HG03025 (cell line): Measurements from ENCODE around the gene LAX1.
A peak's percentile ranks its signal among the peaks of the same experiment; 100 is the strongest.
"Not testable (repeated sequence)": the region's sequence is repeated elsewhere in the genome, so short reads cannot be mapped to it uniquely, and the experiment has no call there.

Experiments
- ATAC-seq: cut with Tn5 transposase; IDR thresholded peaks from one replicate; pipeline ENCODE4 v1.9.1; 2021; ENCODE audit warnings: mild to moderate bottlenecking, moderate library complexity; ENCODE audit not compliant: unreplicated experiment, low FRiP score

LAX1 gene

GRCh38 chr1:203764105-203765028 lies 616 bp upstream of the LAX1 start:
- no peak for ATAC-seq

DNA sequence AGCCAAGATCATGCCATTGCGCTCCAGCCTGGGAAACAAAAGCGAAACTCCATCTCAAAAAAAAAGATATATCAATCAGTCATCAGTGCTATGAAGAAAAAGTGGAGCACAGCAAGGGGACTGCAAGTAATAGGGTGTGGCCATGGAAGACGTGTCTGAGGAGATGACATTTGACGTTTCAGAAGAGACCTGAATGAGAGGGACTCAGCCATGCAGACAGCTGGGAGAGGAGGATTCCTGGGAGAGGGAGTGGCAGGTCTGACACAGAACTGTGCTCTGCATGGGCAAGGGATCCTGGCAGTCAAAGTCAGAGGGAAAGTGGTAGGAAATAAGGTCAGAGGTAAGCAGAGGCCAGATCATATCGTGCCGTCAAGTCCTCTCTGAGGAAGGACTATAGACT lies 3.3 kb downstream of the LAX1 start:
- ATAC-seq: no peak

GRCh38 chr1:203769505-203770343 lies 4.7 kb downstream of the LAX1 start:
- ATAC-seq: no peak

- ATAC-seq: no peak
Measured at GRCh38 chr1:203771901-203772301, 6.9 kb downstream of the LAX1 start.

DNA sequence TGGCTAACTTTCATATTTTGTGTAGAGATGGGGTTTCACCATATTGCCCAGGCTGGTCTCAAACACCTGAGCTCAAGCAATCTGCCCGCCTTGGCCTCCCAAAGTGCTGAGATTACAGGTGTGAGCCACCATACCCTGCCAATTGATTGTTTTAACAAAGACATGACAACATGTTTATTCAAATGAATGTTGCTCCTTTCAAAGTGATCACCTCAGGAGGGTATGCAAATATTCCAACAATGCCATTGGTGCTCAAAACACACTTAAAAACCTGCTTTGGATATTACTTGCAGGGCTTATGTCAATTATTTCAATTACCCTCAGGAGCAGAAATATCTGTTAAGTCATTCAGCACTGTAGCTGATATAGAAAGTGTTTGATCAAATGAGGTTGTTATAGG lies 7.9 kb downstream of the LAX1 start:
- ATAC-seq: no peak

DNA sequence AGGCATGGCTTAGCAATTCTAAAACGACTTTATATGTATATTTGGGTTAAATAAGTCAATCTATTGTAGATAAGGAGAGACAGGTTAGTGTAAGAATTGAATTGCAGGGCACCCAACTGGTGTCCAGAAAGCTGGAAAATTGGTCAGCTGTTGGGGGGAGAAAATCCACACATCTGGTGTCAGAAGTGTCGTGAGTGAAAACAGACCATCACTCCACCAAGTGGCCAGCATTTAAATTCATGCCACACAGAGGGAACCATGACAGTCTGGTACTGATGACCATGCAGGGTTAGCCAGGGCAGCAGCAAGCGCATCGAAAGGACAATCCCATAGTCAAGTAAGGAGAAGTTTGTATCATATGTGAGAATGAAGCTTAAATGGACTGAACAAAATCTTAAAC lies 11.7 kb downstream of the LAX1 start:
- no peak for ATAC-seq

- ATAC-seq: no peak
Measured at GRCh38 chr1:203777596-203777995, 12.6 kb downstream of the LAX1 start.

DNA sequence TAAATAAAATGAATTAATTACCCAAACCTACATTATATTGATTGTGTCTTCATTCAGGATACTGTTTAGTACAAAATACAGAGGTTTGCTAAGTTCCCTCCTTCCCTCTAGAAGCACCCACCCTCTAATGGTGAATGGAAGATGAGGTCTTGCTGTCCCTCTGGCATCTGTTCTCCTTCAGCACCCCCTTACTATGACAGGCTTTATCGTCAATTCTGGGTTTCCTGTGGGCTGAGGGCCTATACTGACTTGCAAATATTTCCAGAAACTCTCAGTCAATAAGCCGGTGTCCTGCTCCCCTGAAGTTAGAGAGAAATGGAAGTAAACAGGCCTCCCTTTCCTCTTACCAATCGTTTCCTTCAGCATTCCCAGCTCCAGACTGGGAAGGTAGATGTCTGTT lies 13.2 kb downstream of the LAX1 start:
- no peak for ATAC-seq

GRCh38 chr1:203778789-203779188 lies 13.8 kb downstream of the LAX1 start:
- ATAC-seq: no peak

GRCh38 chr1:203781962-203782361 lies 17.0 kb downstream of the LAX1 start:
- no peak for ATAC-seq

GRCh38 chr1:203789966-203790365 lies 25.0 kb downstream of the LAX1 start:
- no peak for ATAC-seq

DNA sequence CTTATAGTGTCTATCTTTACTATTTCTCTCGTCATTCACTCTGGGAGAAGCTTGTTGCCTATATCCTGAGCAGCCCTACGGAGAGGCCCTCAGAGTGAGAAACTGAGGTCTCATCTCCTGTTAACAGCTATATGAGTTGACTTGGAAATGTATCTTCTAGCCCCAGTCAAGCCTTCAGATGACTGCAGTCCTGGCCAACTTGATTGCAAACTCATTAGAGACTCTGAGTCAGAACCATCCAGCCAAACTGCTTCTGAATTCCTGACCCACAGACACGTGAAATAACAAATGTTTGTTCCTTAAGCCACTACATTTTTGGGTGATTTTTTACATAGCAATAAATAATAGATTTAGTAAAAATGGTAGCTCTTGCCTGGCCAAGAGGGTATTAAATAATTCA lies 26.5 kb downstream of the LAX1 start:
- no peak for ATAC-seq

- ATAC-seq: no peak
Measured at GRCh38 chr1:203792486-203792885, 27.5 kb downstream of the LAX1 start.

- ATAC-seq: not testable (repeated sequence)
Measured at GRCh38 chr1:203793561-203793960, 28.6 kb downstream of the LAX1 start.

DNA sequence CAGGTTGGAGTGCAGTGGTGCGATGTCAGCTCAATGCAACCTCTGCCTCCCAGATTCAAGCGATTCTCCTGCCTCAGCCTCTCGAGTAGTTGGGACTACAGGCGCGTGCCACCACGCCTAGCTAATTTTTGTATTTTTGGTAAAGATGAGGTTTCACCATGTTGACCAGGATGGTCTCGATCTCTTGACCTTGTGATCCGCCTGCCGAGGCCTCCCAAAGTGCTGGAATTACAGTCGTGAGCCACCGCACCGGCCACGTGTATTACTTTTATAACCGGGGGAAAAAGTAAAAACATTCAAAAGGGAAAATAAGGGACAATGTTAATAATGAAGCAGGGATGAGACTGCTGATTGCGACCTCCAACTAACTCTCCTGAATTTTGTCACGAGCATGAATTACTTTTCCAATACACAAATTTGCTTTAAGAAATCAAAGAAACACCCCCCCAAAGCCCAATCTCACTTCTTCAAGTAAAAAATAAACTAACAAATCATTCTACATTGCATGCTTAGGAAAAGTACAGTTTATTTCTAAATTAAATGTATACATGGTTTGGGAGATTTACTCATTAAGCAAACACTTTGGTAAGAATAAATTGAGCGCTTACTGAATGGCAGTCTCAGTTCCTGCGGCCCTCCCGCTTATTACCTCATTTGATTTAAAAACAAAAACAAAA lies 29.9 kb downstream of the LAX1 start:
- no peak for ATAC-seq

GRCh38 chr1:203795441-203796235 lies 30.7 kb downstream of the LAX1 start, which contains the start of the genes ZBED6 and ZC3H11A:
Gene ZBED6, plus strand, starts transcription at chr1:203795623. Its CDS starts 1,900 bp downstream, at chr1:203797523.
Gene ZC3H11A, plus strand, starts transcription at chr1:203795623. Its CDS starts 21,448 bp downstream, at chr1:203817071.
- peak; percentile 95 for ATAC-seq

DNA sequence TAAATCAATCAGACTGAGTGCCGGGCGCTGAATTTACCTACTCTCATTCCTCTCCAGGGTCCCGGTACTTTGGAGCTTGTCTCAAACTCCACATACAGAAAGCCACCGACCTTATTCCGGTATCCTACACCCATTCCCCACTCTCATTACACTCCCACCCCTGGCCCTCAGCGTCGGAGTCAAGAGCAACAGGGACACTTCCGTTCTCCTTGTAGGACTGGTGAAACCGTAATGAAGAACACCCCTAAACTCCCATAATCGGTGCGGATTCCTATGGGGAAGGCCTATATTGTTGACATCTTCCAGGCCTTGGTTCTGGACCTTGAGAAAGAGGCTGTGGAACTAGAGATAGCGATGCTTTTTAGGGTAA lies 31.2 kb downstream of the LAX1 start:
- ATAC-seq: no peak

DNA sequence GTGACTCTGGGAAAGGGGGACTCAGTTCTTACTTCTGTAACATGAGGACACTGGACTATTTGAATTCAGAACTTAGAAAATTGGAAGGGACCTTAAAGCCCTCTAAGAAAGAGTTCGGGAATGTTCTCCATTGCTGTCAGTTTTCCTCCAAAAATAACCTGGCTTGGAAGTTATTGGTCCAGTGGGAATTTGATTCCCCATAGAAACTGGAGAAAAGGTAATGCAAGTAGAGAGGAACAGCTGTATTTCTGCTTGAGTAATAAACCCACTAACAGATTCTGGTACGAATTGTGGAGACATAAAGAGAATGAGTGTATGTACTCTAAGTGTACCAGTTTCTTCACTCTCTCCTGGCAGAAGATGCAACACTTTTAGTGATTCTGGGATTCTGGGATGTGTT lies 32.2 kb downstream of the LAX1 start:
- ATAC-seq: no peak

- no peak for ATAC-seq
Measured at GRCh38 chr1:203797948-203798655, 33.1 kb downstream of the LAX1 start.
